Posterior vena cava (tissue), 2 donors: ENCODE data around the gene SNX15. TPM values are rescaled to one million over a fixed set of nuclear protein-coding genes. Genes with fewer than 3 reads are reported as not detected.
A peak's percentile ranks its signal among the peaks of the same experiment; 100 is the strongest.
"Not testable (repeated sequence)": the region's sequence is repeated elsewhere in the genome, so short reads cannot be mapped to it uniquely, and the experiment has no call there.

Source experiments
- DNase-seq: peaks from one replicate; pipeline ENCODE4 v3.0.0-alpha.2; 2020; ENCODE audit warnings: low spot score
- intact Hi-C, 2 donors: fragments of 100-400 bp; cut with DNase I; formaldehyde crosslinking; loops; one replicate each; pipeline versions ENCODE4 v1.14.1 to v1.14.2; 2022 to 2023
- long read RNA-seq, 2 donors: library from polyadenylated mRNA; unstranded; transcript quantifications; one replicate each; pipeline ENCODE4 v2.0.0, GENCODE V29; 2020 to 2021
- total RNA-seq, 2 donors: library from RNA; stranded (reverse); fragmentation: NEBNext Ultra II Directional; extraction: Animal tissue kit (Norgen Biotek cat#: 25700); gene quantifications; one replicate each; pipeline ENCODE4 v1.2.1, GENCODE V29; 2021
- donor health status: DM: yes; HTN: yes; CAD: no.
- donor health status: DM: yes; HTN: yes; CAD: no.

The SNX15 gene, protein sequence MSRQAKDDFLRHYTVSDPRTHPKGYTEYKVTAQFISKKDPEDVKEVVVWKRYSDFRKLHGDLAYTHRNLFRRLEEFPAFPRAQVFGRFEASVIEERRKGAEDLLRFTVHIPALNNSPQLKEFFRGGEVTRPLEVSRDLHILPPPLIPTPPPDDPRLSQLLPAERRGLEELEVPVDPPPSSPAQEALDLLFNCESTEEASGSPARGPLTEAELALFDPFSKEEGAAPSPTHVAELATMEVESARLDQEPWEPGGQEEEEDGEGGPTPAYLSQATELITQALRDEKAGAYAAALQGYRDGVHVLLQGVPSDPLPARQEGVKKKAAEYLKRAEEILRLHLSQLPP
- total RNA-seq: 10 to 100 TPM; 17.4 to 21.1 TPM
- long read RNA-seq, donor 1, transcript SNX15-202 (8 exons, 1,939 nt): major isoform, 8 of 14 reads
- long read RNA-seq, donor 1, partial matches to known transcripts: 4 of 14 reads
- long read RNA-seq, donor 1, other reads (novel, unspliced or antisense): 0 of 14 reads
- long read RNA-seq, donor 2, transcript SNX15-202 (8 exons, 1,939 nt): major isoform, 32 of 38 reads
- long read RNA-seq, donor 2, partial matches to known transcripts: 3 of 38 reads
- long read RNA-seq, donor 2, other reads (novel, unspliced or antisense): 0 of 38 reads

DNA sequence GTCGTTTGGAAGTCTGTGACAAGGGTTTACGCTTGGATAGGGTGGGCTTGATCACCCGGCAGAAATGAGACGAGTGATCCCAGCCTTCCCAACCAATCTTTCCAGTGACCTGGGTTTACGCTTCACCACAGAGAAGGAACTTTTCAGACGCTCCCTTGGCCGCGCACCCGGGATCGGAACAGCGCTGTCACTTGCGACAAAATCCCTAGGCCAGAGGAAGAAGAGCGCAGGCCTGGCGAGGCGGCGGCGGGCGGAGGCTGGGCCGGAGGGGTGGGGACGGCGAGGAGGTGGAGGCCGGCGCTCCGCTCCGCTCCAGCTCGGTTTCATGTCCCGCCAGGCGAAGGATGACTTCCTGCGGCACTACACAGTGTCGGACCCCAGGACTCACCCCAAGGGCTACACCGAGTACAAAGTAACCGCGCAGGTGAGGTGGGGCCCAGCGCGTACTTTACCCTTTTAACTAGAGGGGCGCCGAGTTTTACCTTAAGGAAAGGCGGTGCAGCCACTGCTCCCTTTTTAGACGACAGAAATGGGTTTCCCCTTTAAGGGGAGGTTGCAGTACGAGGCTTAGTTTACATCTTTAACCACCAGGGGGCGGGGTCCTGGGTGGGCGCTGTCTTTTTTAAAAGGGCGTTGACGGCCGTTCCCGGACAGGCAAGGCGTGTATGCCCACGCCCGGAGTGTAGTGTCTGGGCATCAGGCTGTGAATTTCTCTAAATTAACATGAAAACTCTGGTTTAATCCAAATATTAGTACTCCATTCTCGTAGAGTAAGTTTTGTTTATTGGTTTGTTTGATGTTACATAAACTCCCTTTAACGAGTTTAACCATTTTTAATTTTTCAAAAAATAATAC lies at the start of gene SNX15:
Gene SNX15, plus strand, starts transcription at position 227 of the 855 bp plus-strand sequence. Its CDS starts 99 bp downstream, at position 326.
- peak; percentile 98 for DNase-seq
- intact Hi-C loops: no loop called here

DNA sequence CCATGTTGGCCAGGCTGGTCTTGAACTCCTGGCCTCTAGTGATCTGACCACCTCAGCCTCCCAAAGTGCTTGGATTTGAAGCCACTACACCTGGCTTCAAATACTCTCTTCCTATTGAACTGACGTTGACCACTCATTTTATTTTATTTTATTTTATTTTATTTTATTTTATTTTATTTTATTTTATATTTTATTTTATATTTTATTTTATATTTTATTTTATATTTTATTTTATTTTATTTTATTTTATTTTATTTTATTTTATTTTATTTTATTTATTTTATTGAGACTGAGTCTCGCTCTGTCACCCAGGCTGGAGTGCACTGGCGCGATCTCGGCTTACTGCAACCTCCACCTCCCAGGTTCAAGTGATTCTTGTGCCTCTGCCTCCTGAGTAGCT lies 43.9 kb upstream of the SNX15 start:
- DNase-seq, intact Hi-C loops: not testable (repeated sequence)

DNA sequence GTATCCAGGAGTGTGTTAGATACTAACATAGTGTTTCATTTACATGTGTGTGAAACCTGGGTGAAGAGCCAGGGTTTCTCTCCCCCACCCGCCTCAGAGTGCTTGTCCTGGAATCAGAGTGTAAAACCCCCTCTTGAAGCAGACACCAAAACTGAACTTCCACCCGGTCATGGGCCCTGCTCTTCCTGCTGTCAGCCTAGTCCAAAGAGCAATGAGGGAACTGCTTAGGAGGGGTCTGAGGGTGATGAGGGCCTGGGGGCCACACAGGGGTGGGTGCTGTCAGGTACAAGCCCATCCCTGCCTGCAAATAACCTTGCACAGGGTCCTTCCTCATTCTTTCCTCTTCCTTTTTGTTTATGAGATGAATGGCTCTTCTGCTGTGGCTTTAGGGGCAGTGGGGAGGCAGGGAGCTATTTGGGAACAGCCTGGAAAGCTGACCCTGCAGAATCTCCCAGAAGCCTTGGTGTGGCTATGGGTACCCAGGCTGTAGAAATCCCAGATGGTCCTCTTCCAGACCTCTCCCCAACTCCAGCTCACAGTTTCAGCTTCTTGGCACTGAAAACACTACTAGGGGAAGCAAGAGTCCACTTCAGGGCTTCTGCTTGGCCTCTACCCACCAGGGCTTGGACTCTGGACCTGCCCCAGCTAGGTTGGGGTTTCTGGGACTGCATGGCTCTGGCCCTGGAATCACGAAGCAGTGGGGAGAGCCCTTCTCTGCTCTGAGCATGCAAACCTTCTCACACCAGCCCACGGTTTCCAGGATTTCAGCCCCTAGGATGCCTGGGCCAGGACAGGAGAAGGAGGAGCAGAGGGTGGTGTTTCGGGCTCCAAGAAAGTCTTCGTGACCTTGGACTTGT lies 39.0 kb upstream of the SNX15 start:
- intact Hi-C loops: loop anchor here in 1 of 2 donors (5.0 kb wide), 1 partner anchor 56 kb away; no protein-coding TSS in a partner anchor

DNA sequence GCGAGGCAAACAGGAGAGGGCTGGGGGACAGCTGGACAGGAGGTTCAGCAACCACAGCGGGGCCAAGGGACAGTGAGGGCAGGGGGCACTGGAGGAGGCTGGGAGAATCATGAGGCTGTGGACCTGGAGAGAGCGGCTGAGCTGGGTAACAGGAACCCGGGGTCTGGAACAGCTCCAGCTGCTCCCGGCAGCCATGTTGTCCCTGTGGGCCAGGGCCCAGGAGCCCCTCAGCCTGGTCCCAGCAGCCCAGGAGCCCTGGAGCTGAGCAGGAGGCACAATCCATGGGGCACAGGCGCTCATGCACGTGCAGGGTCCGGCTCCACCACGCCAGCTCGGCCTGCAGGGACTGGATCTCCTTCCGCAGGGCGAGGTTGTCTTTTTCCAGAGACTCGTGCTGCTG lies 37.8 kb upstream of the SNX15 start:
- no peak for DNase-seq
- intact Hi-C loops: loop anchor here in 1 of 2 donors (5.0 kb wide), 1 partner anchor 57 kb away; no protein-coding TSS in a partner anchor

More for the DNA sequence above, 39.0 kb upstream of the SNX15 start:
- DNase-seq: no peak

DNA sequence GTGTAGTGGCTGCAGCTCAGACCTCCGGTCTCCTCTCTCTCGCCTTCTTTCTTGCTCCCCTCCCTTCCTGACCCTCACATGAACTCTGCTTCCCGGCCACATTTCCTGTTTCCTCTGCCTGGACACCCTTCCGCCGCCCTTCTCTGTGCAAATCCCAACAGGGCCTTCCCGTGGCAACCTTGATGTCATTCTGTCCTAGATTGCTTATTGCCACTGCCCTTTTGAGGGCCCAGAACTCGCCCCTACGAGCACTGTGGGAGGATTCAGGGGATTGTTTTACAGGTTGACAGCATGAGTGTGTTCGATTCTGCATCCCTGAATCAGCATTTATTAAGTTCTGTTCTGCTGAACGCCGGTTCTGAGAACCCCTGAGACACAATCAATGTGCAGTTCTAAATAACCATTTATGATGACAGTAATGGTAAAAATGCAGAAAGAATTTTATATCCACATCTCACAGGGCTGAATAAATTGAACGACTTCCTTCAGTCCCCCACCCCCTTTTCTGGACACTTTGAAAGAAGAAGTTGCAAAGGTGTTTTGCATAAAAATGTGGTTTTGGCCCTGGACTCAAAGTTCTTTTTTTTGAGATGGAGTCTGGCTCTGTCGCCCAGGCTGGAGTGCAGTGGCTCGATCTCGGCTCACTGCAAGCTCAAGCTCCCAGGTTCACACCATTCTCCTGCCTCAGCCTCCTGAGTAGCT lies 36.9 kb upstream of the SNX15 start:
- intact Hi-C loops: no loop called here
- DNase-seq: peak; percentile 86

DNA sequence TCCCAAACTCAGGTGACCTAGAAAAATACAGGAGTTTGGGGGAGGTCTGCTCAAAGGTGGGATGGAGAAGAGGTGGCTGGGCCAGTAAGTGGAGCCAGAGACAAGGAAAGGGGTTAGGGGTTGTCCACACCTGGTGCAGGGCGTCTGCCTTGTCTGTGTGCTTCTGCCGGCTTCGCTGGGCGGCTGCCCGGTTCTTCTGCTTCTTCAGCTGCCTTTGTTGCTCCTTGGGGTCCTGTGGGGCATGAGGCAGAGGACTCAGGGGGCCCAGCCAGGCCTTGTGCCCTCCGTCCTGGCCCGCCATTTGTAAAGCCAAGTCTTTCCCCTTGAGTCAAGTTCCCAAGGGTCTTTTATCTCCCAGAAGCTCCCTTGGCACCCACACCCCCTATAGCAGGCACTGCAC lies 32.9 kb upstream of the SNX15 start:
- no peak for DNase-seq
- intact Hi-C loops: no loop called here

DNA sequence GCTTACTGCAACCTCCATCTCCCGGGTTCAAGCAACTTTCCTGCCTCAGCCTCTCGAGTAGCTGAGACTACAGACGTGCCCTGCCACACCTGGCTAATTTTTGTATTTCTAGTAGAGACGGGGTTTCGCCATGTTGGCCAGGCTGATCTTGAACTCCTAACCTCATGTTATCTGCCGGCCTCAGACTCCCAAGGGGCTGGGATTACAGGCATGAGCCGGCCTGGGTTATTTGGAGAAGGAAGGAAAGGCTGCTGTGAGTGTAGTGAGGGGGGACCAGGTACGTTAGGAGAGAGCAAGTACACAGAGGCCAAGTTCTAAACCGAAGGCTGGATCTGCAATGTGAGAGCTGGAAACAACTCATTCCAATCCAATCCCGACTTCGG lies 30.9 kb upstream of the SNX15 start:
- no peak for DNase-seq
- intact Hi-C loops: no loop called here

DNA sequence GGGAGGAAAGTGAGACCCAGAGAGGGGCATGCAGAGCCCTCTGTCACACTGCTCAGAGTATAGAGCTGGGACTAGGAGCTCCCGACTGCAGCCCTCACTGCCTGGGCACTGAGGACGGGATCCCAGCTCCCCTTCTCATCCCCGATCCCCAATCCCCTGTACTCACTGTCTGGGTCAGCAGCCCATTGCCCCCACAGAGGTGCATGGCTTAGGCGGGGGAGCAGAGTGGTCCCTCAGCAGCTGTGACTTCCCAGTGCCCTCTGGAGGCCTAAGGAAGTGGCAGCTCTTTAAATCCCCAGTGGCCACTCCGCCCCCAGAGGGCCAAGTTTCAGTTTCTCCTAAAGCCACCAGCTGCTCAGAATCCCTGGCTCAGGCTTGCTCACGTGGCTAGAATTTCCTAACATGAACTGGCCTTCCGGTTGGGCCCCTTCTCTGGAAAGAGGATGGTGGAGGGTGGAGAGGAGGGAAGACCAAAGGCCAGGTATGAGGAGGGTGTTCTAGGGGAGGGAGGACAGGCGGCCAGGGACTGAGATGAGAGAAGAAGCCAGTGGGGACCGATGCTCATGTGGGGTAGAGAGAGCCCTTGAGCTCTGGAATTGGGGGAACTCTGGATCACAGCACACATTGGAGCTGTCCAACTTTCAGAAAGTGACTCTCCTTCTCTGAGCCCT lies 30.4 kb upstream of the SNX15 start, which contains the start of gene BATF2:
Gene BATF2, minus strand, starts transcription at position 262 of the 671 bp plus-strand sequence. Its CDS starts 57 bp downstream, at position 205.
- intact Hi-C loops: no loop called here
- peak; percentile 90 for DNase-seq

DNA sequence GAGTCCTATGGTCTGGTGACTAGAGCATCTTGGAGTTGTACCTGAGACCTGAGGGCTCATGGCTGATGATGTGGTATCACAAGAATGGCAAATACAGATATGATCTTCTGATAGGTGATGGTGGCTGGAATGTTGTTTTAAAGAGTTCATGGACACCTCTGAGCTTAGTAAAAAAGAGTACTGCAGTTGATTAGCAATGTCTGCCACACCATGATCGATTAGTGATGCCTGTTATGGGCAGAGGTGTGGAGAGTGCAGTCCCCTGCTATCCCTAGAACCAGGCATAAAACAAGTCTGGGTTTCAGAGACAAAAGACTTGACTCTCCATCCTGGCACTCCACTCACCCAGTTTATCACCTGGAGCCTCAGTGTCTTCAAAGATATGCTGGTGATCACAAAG lies 29.1 kb upstream of the SNX15 start:
- intact Hi-C loops: no loop called here
- DNase-seq: no peak

DNA sequence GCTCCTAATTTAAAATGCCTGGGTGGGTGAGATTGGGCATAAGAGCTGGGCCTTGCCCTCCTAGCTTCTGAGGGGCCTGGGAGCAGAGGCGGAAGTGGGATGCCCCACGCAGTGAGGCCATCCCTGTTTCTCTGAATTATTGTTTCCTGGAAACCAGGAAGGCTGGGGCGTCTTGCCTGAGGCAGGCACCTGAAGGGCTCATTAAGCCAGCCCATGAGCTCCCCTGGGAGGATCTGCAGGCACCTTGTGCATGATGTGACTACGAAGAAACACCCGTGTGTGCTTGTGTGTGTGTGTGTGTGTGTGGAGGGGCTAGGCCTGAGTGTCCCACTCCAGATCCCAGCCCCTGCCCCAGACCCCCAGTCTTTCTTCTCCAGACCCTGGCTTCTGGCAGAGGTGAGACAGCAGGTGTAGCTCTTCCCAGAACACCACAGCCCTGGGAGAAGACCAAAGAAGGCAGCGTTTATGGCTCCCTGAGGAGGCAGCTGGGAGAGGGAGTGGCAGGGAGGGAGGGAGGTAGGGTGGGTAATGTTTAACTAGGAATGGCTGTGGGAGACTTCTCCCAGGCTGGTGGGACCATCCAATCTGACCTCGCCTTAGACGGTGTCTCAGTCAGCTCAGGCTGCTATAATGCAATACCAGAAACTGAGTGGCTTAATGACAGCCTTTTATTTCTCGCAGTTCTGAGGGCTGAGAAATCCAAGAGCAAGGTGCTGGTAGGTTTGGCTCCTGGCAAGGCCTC lies 28.4 kb upstream of the SNX15 start:
- intact Hi-C loops: no loop called here
- DNase-seq: no peak

DNA sequence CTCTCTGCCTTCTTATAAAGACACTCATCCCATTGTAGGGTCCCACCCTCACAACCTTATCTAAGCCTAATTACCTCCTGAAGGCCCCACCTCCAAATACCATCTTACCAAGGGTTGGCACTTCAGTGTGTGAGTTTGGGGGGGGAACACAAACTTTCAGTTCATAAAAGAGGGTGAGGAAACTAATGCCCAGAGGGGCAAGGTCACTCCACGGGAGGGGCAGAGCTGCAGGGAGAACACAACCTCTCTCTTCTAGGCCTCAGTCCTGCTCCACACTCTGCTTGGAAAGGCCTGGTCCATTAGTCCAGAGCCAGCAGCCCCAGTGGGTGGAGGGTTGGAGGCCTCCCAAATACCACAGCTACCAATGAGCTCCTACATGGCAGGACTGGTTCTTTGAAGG lies 27.8 kb upstream of the SNX15 start:
- intact Hi-C loops: no loop called here
- no peak for DNase-seq

DNA sequence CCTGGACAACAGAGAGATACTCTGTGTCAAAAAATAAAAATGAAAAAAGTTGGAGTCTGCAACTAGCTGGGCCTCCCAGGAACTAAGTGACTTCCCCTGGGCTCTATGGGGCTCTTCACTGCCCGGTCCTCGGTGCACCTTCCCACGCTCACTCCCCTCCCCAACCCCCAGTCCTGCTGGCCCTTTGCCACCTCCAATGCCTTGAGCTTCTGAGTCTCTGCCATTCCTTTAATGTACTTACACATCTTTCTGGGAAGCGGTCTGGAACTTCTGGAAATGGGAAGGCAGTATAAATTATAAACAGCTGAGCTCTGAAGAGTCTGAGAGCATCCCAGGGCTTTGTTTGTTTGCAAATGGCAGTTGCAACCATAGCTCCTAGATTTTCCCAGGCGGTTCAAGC lies 24.5 kb upstream of the SNX15 start:
- intact Hi-C loops: no loop called here
- no peak for DNase-seq

DNA sequence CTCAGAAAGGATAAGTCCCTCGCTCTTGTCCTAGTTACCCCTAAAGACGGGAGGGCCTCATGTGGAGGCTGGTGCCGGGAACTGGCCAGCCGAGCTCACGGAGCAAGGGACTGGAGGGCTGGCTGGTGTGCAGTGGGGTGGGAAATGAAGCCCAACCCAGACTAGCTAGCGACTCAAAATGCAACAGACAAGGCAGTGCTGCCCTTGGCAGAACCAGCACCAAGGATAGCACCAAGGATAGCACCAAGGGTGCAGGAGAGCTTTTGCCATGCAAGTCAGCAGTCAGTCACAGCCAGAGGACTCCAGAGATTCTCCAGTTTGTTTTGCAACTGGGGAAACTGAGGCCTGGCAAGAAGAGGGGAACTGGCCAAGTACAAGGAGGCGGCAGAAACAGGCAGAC lies 24.0 kb upstream of the SNX15 start:
- DNase-seq: no peak
- intact Hi-C loops: no loop called here

DNA sequence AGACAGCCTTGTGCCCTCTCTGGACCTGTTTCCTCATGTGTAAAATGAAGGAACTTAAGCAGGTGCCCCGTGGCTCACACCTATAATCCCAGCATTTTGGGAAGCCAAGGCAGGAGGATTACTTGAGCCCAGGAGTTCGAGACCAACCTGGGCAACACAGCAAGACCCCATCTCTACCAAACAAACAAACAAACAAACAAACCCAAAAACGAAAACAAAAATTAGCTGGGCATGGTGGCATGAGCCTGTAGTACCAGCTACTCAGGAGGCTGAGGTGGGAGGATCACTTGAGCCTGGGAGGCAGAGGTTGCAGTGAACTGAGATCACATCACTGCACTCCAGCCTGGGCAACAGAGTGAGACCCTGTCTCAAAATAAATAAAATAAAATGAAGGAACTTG lies 23.3 kb upstream of the SNX15 start:
- intact Hi-C loops, DNase-seq: not testable (repeated sequence)

DNA sequence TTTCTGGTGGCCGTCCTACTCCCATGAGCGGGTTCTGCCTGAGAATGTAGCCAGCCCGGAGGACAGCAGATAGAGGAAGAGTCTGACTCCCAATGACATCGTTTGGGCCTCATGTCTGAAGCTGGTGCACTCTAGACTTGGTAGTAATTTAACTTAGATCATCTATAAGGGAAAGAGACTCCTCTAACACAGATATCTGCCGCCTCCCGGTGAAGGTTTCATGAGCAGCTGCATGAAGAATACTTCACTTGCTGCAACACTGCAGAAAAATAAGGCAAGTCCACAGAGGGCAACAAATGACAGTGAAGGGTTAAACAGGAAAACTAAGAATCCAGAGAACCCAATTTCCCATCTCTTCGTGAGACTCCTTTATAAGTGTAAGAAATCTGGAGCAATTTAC lies 19.2 kb upstream of the SNX15 start:
- intact Hi-C loops: no loop called here
- DNase-seq: no peak

DNA sequence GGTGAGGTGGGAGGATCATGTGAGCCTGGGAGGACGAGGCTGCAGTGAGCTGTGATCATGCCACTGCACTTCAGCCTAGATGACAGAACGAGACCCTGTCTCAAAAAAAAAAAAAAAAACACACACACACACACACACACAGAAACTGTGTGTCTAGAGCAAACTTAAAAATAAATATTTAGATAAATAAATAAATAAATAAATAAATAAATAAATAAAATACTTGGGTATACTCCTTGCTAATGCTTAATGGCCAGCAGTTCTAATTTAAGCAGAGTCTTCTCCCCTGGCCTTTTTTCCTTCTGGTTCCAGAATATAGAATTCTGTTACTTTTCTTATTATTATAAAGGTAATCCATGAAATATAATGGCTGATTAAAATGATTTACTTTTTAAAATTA lies 18.4 kb upstream of the SNX15 start:
- DNase-seq: no peak
- intact Hi-C loops: no loop called here
